ENCODE data around the gene PFKP.

Gene PFKP

GRCh38 chr10:3108575-3109105 lies 41.3 kb downstream of the PFKP start:
- peaks cover 49% of the 10 kb centered on the region for H4K20me1 ChIP-seq (ENCODE audit: insufficient read depth, low read length)
- H3K9me3 ChIP-seq (ENCODE audit: insufficient read depth, low read length, severe bottlenecking), result no peaks in the 10 kb centered on the region
- H3K9ac ChIP-seq (ENCODE audit: low read depth, low read length), result no peak overlapping the region
- DNase-seq (no peak), ATAC-seq (ENCODE audit: insufficient read depth, low read depth) (no peak)
- H3K27ac ChIP-seq (ENCODE audit: low read length), result no peak overlapping the region
- no peaks in the 10 kb centered on the region for H3K4me1 ChIP-seq (ENCODE audit: insufficient read depth, low read length)
- no peak overlapping the region for H2AFZ ChIP-seq (ENCODE audit: low read depth, low read length)
- no peak overlapping the region for H3K4me2 ChIP-seq (ENCODE audit: insufficient read depth, low read length)
- TF ChIP-seq CTCF (IDR thresholded peaks at IDR 0.05; ENCODE audit: borderline replicate concordance, extremely low read depth, low read length, poor library complexity, severe bottlenecking) (no peak), EZH2 (IDR thresholded peaks at IDR 0.05; ENCODE audit: borderline replicate concordance, low read depth, low read length, severe bottlenecking) (no peak)
- peaks cover 90% of the 10 kb centered on the region for H3K36me3 ChIP-seq (ENCODE audit: insufficient read depth, low read length)
- H3K4me3 ChIP-seq (ENCODE audit: low read depth in 1 of 2, low read length in 2 of 2), result no peak overlapping the region
- H3K79me2 ChIP-seq (ENCODE audit: insufficient read depth, low read length), result peaks cover 6% of the 10 kb centered on the region
- no peaks in the 10 kb centered on the region for H3K27me3 ChIP-seq (ENCODE audit: insufficient read depth, low read length, poor library complexity)

- Histone ChIP-seq H3K79me2 (ENCODE audit: insufficient read depth, low read length) (peaks cover 6% of the 10 kb centered on the region), H3K4me3 (ENCODE audit: low read depth in 1 of 2, low read length in 2 of 2) (no peak overlapping the region), H4K20me1 (ENCODE audit: insufficient read depth, low read length) (peaks cover 46% of the 10 kb centered on the region), H3K4me2 (ENCODE audit: insufficient read depth, low read length) (no peak overlapping the region), H3K36me3 (ENCODE audit: insufficient read depth, low read length) (peaks cover 89% of the 10 kb centered on the region), H3K27me3 (ENCODE audit: insufficient read depth, low read length, poor library complexity) (no peaks in the 10 kb centered on the region), H3K9me3 (ENCODE audit: insufficient read depth, low read length, severe bottlenecking) (no peaks in the 10 kb centered on the region), H2AFZ (ENCODE audit: low read depth, low read length) (no peak overlapping the region), H3K9ac (ENCODE audit: low read depth, low read length) (no peak overlapping the region), H3K4me1 (ENCODE audit: insufficient read depth, low read length) (no peaks in the 10 kb centered on the region), H3K27ac (ENCODE audit: low read length) (no peak overlapping the region)
- ATAC-seq (ENCODE audit: insufficient read depth, low read depth) (no peak), DNase-seq (no peak)
- TF ChIP-seq EZH2 (IDR thresholded peaks at IDR 0.05; ENCODE audit: borderline replicate concordance, low read depth, low read length, severe bottlenecking) (no peak), CTCF (IDR thresholded peaks at IDR 0.05; ENCODE audit: borderline replicate concordance, extremely low read depth, low read length, poor library complexity, severe bottlenecking) (no peak)
Measured at GRCh38 chr10:3109196-3109595, 41.8 kb downstream of the PFKP start.

- Histone ChIP-seq H3K9ac (ENCODE audit: low read depth, low read length) (no peak overlapping the region), H3K9me3 (ENCODE audit: insufficient read depth, low read length, severe bottlenecking) (no peaks in the 10 kb centered on the region), H2AFZ (ENCODE audit: low read depth, low read length) (no peak overlapping the region), H3K27me3 (ENCODE audit: insufficient read depth, low read length, poor library complexity) (no peaks in the 10 kb centered on the region), H3K79me2 (ENCODE audit: insufficient read depth, low read length) (peaks cover 6% of the 10 kb centered on the region), H3K27ac (ENCODE audit: low read length) (no peak overlapping the region), H4K20me1 (ENCODE audit: insufficient read depth, low read length) (peaks cover 45% of the 10 kb centered on the region), H3K4me1 (ENCODE audit: insufficient read depth, low read length) (no peaks in the 10 kb centered on the region), H3K36me3 (ENCODE audit: insufficient read depth, low read length) (peaks cover 89% of the 10 kb centered on the region), H3K4me3 (ENCODE audit: low read depth in 1 of 2, low read length in 2 of 2) (no peak overlapping the region), H3K4me2 (ENCODE audit: insufficient read depth, low read length) (no peak overlapping the region)
- ATAC-seq (ENCODE audit: insufficient read depth, low read depth), result no peak
- DNase-seq, result no peak
- TF ChIP-seq EZH2 (IDR thresholded peaks at IDR 0.05; ENCODE audit: borderline replicate concordance, low read depth, low read length, severe bottlenecking) (no peak), CTCF (IDR thresholded peaks at IDR 0.05; ENCODE audit: borderline replicate concordance, extremely low read depth, low read length, poor library complexity, severe bottlenecking) (no peak)
Measured at GRCh38 chr10:3109633-3110032, 42.3 kb downstream of the PFKP start.
